Coronary artery (tissue), 2 donors: ENCODE measurements around the gene FOXP4.

Experiments used
- DNase-seq: peaks from one replicate; pipeline ENCODE4 v3.0.0-alpha.2; 2017; ENCODE audit warnings: low spot score
- H3K27ac ChIP-seq, 2 donors: fragments of 200-600 bp; sonication (generic); one replicate each; pipeline ENCODE4 v1.5.1; 2016 to 2019
- H3K4me3 ChIP-seq: fragments of 200-600 bp; sonication (generic); 2 replicates; pipeline ENCODE4 v1.5.1; 2016; ENCODE audit warnings: mild to moderate bottlenecking, moderate library complexity
- CTCF ChIP-seq: fragments of 200-600 bp; sonication (generic); IDR thresholded peaks from one replicate; pipeline ENCODE4 v1.5.1; 2019; ENCODE audit warnings: antibody characterized with exemption

Gene FOXP4

GRCh38 chr6:41572613-41573012 is 26.4 kb downstream of the FOXP4 start:
- no peak for DNase-seq
- no peak overlapping the region for H3K4me3 ChIP-seq
- H3K27ac ChIP-seq, result no peak overlapping the region
- no peak for TF ChIP-seq CTCF

- DNase-seq, result no peak
- TF ChIP-seq CTCF, result no peak
- H3K27ac ChIP-seq, result no peak overlapping the region
- H3K4me3 ChIP-seq, result no peak overlapping the region
Measured at GRCh38 chr6:41573276-41573675, 27.1 kb downstream of the FOXP4 start.

GRCh38 chr6:41573985-41574384 is 27.8 kb downstream of the FOXP4 start:
- Histone ChIP-seq H3K4me3 (no peak overlapping the region), H3K27ac (no peak overlapping the region)
- TF ChIP-seq CTCF, result no peak
- DNase-seq, result no peak

GRCh38 chr6:41575598-41575997 is 29.4 kb downstream of the FOXP4 start:
- no peak overlapping the region for H3K27ac ChIP-seq
- no peak overlapping the region for H3K4me3 ChIP-seq
- DNase-seq, result no peak
- no peak for TF ChIP-seq CTCF

GRCh38 chr6:41576667-41577066 is 30.5 kb downstream of the FOXP4 start:
- no peak overlapping the region for H3K4me3 ChIP-seq
- no peak for DNase-seq
- TF ChIP-seq CTCF, result no peak
- H3K27ac ChIP-seq, result no peak overlapping the region

- no peak for DNase-seq
- Histone ChIP-seq H3K27ac (peak overlapping the region in 1 of 2 donors; percentile 23), H3K4me3 (no peak overlapping the region)
- no peak for TF ChIP-seq CTCF
Measured at GRCh38 chr6:41577356-41578216, 31.4 kb downstream of the FOXP4 start.
